Suprapubic skin (tissue), 4 donors: ENCODE results near the gene CCSER1. TPM values are rescaled to one million over a fixed set of nuclear protein-coding genes. Genes with fewer than 3 reads are reported as not detected.

Experiments
- DNase-seq, 2 donors: peaks; one replicate each; pipeline ENCODE4 v3.0.0-alpha.2; 2019; ENCODE audit warnings: low spot score in 2 of 2
- H3K27ac ChIP-seq: fragments of 200-600 bp; sonication (generic); one replicate; pipeline ENCODE4 v1.5.1; 2019
- H3K27me3 ChIP-seq: fragments of 200-600 bp; sonication (generic); one replicate; pipeline ENCODE4 v1.5.1; 2019
- H3K36me3 ChIP-seq: fragments of 200-600 bp; sonication (generic); one replicate; pipeline ENCODE4 v1.5.1; 2019
- H3K4me1 ChIP-seq: fragments of 200-600 bp; sonication (generic); one replicate; pipeline ENCODE4 v1.5.1; 2019
- H3K4me3 ChIP-seq: fragments of 200-600 bp; sonication (generic); one replicate; pipeline ENCODE4 v1.5.1; 2019; ENCODE audit warnings: mild to moderate bottlenecking
- H3K9me3 ChIP-seq: fragments of 200-600 bp; sonication (generic); one replicate; pipeline ENCODE4 v1.5.1; 2019
- CTCF ChIP-seq, 2 donors: fragments of 200-600 bp in 1 of 2; fragments of 450-650 bp in 1 of 2; sonication (generic) in 1 of 2; IDR thresholded peaks; one replicate each; pipeline ENCODE4 v1.5.1; 2016 to 2019; ENCODE audit warnings: antibody characterized with exemption in 2 of 2, mild to moderate bottlenecking in 1 of 2, moderate library complexity in 1 of 2
- EP300 ChIP-seq: sonication (generic); formaldehyde crosslinking; IDR thresholded peaks from one replicate; pipeline ENCODE4 v1.6.1; 2017; ENCODE audit warnings: antibody characterized with exemption
- POLR2A ChIP-seq, 2 donors: fragments of 450-650 bp; IDR thresholded peaks; one replicate each; pipeline ENCODE4 v1.6.1; 2017; ENCODE audit warnings: antibody characterized with exemption in 2 of 2, mild to moderate bottlenecking in 2 of 2, moderate library complexity in 2 of 2
- POLR2AphosphoS5 ChIP-seq, 3 donors: sonication (generic); formaldehyde crosslinking; IDR thresholded peaks; one replicate each; pipeline ENCODE4 v1.6.1; 2017; ENCODE audit warnings: antibody characterized with exemption in 3 of 3
- WGBS: methylation state at CpG from one replicate; pipeline ENCODE4 v1.1.5; 2018; 5-methylcytosine and 5-hydroxymethylcytosine counted together
- total RNA-seq, 4 donors: library from RNA; depleted of rRNA; stranded (reverse); fragments of >200 nt; gene quantifications; one replicate each; pipeline ENCODE4 v1.1.0, GENCODE V29; 2016

CCSER1 gene
- total RNA-seq, 4 donors from 2014 or later, result 6.7 to 39.5 (median 11.8) TPM

- TF ChIP-seq CTCF (IDR thresholded peaks at IDR 0.05) (no peak), POLR2A (IDR thresholded peaks at IDR 0.05) (no peak), EP300 (no peak), POLR2AphosphoS5 (IDR thresholded peaks at IDR 0.05) (no peak)
- DNase-seq, result no peak
- no peaks in the 10 kb centered on the region for H3K36me3 ChIP-seq
- H3K4me3 ChIP-seq, result no peak overlapping the region
- H3K4me1 ChIP-seq, result no peaks in the 10 kb centered on the region
- no peaks in the 10 kb centered on the region for H3K27me3 ChIP-seq
- H3K9me3 ChIP-seq, result no peaks in the 10 kb centered on the region
- no peak overlapping the region for H3K27ac ChIP-seq
These were observed 991.4 kb downstream of the CCSER1 start for GRCh38 chr4:91118597-91118996.

GRCh38 chr4:91123742-91124141 is 996.5 kb downstream of the CCSER1 start:
- no peak for DNase-seq
- no peak overlapping the region for H3K27ac ChIP-seq
- no peak for TF ChIP-seq CTCF (IDR thresholded peaks at IDR 0.05)
- TF ChIP-seq POLR2A (IDR thresholded peaks at IDR 0.05), result no peak
- TF ChIP-seq POLR2AphosphoS5 (IDR thresholded peaks at IDR 0.05), result no peak
- TF ChIP-seq EP300, result no peak
- no peaks in the 10 kb centered on the region for H3K4me1 ChIP-seq
- H3K9me3 ChIP-seq, result no peaks in the 10 kb centered on the region
- no peak overlapping the region for H3K4me3 ChIP-seq
- H3K36me3 ChIP-seq, result no peaks in the 10 kb centered on the region
- H3K27me3 ChIP-seq, result no peaks in the 10 kb centered on the region

GRCh38 chr4:91127192-91127591 is 1000.0 kb downstream of the CCSER1 start:
- DNase-seq, result no peak
- no peaks in the 10 kb centered on the region for H3K4me1 ChIP-seq
- no peak overlapping the region for H3K27ac ChIP-seq
- H3K9me3 ChIP-seq, result no peaks in the 10 kb centered on the region
- H3K4me3 ChIP-seq, result no peak overlapping the region
- TF ChIP-seq EP300 (no peak), CTCF (IDR thresholded peaks at IDR 0.05) (no peak), POLR2A (IDR thresholded peaks at IDR 0.05) (no peak), POLR2AphosphoS5 (IDR thresholded peaks at IDR 0.05) (no peak)
- WGBS, result 68% methylated on average over 2 of the region's 2 CpGs
- no peaks in the 10 kb centered on the region for H3K36me3 ChIP-seq
- no peaks in the 10 kb centered on the region for H3K27me3 ChIP-seq

GRCh38 chr4:91127831-91128230 is 1000.6 kb downstream of the CCSER1 start:
- TF ChIP-seq CTCF (IDR thresholded peaks at IDR 0.05) (no peak), EP300 (no peak), POLR2AphosphoS5 (IDR thresholded peaks at IDR 0.05) (no peak), POLR2A (IDR thresholded peaks at IDR 0.05) (no peak)
- no peaks in the 10 kb centered on the region for H3K4me1 ChIP-seq
- no peak overlapping the region for H3K4me3 ChIP-seq
- no peak for DNase-seq
- no peaks in the 10 kb centered on the region for H3K9me3 ChIP-seq
- no peaks in the 10 kb centered on the region for H3K36me3 ChIP-seq
- 18% methylated on average over 1 of the region's 1 CpG for WGBS
- no peak overlapping the region for H3K27ac ChIP-seq
- no peaks in the 10 kb centered on the region for H3K27me3 ChIP-seq

- TF ChIP-seq POLR2A (IDR thresholded peaks at IDR 0.05) (no peak), EP300 (no peak), POLR2AphosphoS5 (IDR thresholded peaks at IDR 0.05) (no peak), CTCF (IDR thresholded peaks at IDR 0.05) (no peak)
- Histone ChIP-seq H3K36me3 (no peaks in the 10 kb centered on the region), H3K27ac (no peak overlapping the region), H3K4me1 (no peaks in the 10 kb centered on the region), H3K27me3 (no peaks in the 10 kb centered on the region), H3K4me3 (no peak overlapping the region), H3K9me3 (no peaks in the 10 kb centered on the region)
- no peak for DNase-seq
- 85% methylated on average over 4 of the region's 4 CpGs for WGBS
These were observed 1001.3 kb downstream of the CCSER1 start for GRCh38 chr4:91128519-91128918.
